Panc1 (cell line): ENCODE results near the gene RHBDL3. TPM values are rescaled to one million over a fixed set of nuclear protein-coding genes. Genes with fewer than 3 reads are reported as not detected.

Experiments
- ATAC-seq: fragments of 200-7000 bp; cut with Tn5 transposase; 2 replicates; pipeline ENCODE4 v1.9.1; 2020; ENCODE audit warnings: mild to moderate bottlenecking, moderate library complexity
- BruUV-seq: library from RNA; stranded (reverse); fragments of 400-500 nt; replicated peaks from 2 replicates; lab custom pipeline; 2021; lab: Mats Ljungman, UMichigan
- CTCF ChIA-PET: fragments of 300-600 bp; sonication (Branson Sonifier 250); formaldehyde crosslinking; loops from one replicate; lab custom pipeline; 2022; ENCODE audit warnings: antibody characterized with exemption; lab: Charles Lee
- POLR2A ChIA-PET: fragments of 300-600 bp; sonication (Branson Sonifier 250); formaldehyde crosslinking; loops from one replicate; lab custom pipeline; 2022; ENCODE audit warnings: antibody characterized with exemption; lab: Charles Lee
- DNase-seq: peaks from one replicate; pipeline ENCODE4 v3.0.0-alpha.2; 2010; ENCODE audit warnings: low read depth, low spot score
- H3K27ac ChIP-seq: 2 replicates; pipeline ENCODE4 v1.5.1; 2011; ENCODE audit warnings: mild to moderate bottlenecking, low read length, inconsistent platforms
- H3K27me3 ChIP-seq: fragments of 200-500 bp; sonication (Bioruptor generic); 2 replicates; pipeline ENCODE4 v1.6.0; 2014; ENCODE audit warnings: low read length, inconsistent platforms; ENCODE audit not compliant: control insufficient read depth, insufficient read depth
- H3K36me3 ChIP-seq: fragments of 200-500 bp; sonication (Bioruptor generic); 2 replicates; pipeline ENCODE4 v1.5.1; 2014; ENCODE audit warnings: inconsistent platforms, mild to moderate bottlenecking, low read length, moderate library complexity; ENCODE audit not compliant: control insufficient read depth, insufficient read depth
- H3K4me1 ChIP-seq: 2 replicates; pipeline ENCODE4 v1.5.1; 2011; ENCODE audit warnings: inconsistent platforms, mild to moderate bottlenecking, low read length, moderate library complexity; ENCODE audit not compliant: control insufficient read depth, insufficient read depth
- H3K4me3 ChIP-seq, 2 experiments: 2 replicates each; pipeline ENCODE4 v1.5.1; 2011 to 2012; ENCODE audit warnings: low read depth in 2 of 2, low read length in 2 of 2, mild to moderate bottlenecking in 2 of 2, inconsistent platforms in 1 of 2, moderate library complexity in 1 of 2
- H3K9me3 ChIP-seq: fragments of 200-500 bp; sonication (Bioruptor generic); 2 replicates; pipeline ENCODE4 v1.5.1; 2014; ENCODE audit warnings: low read depth, mild to moderate bottlenecking, inconsistent platforms, low read length, moderate library complexity; ENCODE audit not compliant: control insufficient read depth, insufficient read depth
- CTCF ChIP-seq: fragments of 450-650 bp; IDR thresholded peaks from 2 replicates; pipeline ENCODE4 v1.5.1; 2017; ENCODE audit warnings: mild to moderate bottlenecking
- POLR2AphosphoS5 ChIP-seq: IDR thresholded peaks from 2 replicates; pipeline ENCODE4 v1.6.1; 2012; ENCODE audit warnings: mild to moderate bottlenecking, low read depth, low read length, moderate library complexity
- REST ChIP-seq, 2 experiments: IDR thresholded peaks; 2 replicates each; pipeline ENCODE4 v1.6.1; 2011 to 2012; ENCODE audit warnings: low read depth in 2 of 2, control low read depth in 1 of 2, low read length in 1 of 2, mild to moderate bottlenecking in 1 of 2, moderate library complexity in 1 of 2; ENCODE audit not compliant: insufficient read depth in 1 of 2
- SIN3A ChIP-seq: IDR thresholded peaks from 2 replicates; pipeline ENCODE4 v1.6.1; 2012; ENCODE audit warnings: low read depth, mild to moderate bottlenecking, low read length, moderate library complexity, borderline replicate concordance; ENCODE audit not compliant: insufficient read depth
- TCF7L2 ChIP-seq: IDR thresholded peaks from 2 replicates; pipeline ENCODE4 v1.6.1; 2011; ENCODE audit warnings: mild to moderate bottlenecking, low read depth, low read length, inconsistent platforms
- in situ Hi-C: cut with HindIII; loops from 2 replicates; pipeline ENCODE4 v1.10.0; 2016; ENCODE audit warnings: low sequenced_read_pairs, low pct_unique_long_range_greater_than_20kb
- intact Hi-C: fragments of 100-400 bp; cut with micrococcal nuclease; formaldehyde crosslinking; loops from one replicate; pipeline ENCODE4 v1.10.0; 2022; ENCODE audit not compliant: unreplicated experiment
- total RNA-seq: library from RNA; stranded (reverse); gene quantifications from one replicate; pipeline ENCODE4 v1.2.1, GENCODE V29; 2021; ENCODE audit not compliant: unreplicated experiment

The RHBDL3 gene
- total RNA-seq, 1 experiment from 2014 or later = 3.2 TPM

- intact Hi-C loops (no loop called here), in situ Hi-C loops (no loop called here)
- no peaks in the 10 kb centered on the region for H3K27me3 ChIP-seq
- no peak overlapping the region for H3K27ac ChIP-seq
- no peaks in the 10 kb centered on the region for H3K9me3 ChIP-seq
- 0 out of 2 replicates have a peak, but pooled peaks cover 4% of the 10 kb centered on the region for H3K4me1 ChIP-seq
- POLR2A ChIA-PET = interaction anchor here (0.5 kb wide), 1 partner anchor 52 kb away, joined by 11 read pairs; no protein-coding TSS in a partner anchor
- TF ChIP-seq POLR2AphosphoS5 (no peak), REST (IDR thresholded peaks at IDR 0.05; ENCODE audit: insufficient read depth in 1 of 2, low read depth in 2 of 2, low read length in 1 of 2) (no peak), SIN3A (no peak), TCF7L2 (no peak), CTCF (no peak)
- H3K4me3 ChIP-seq = no peak overlapping the region
- no peaks in the 10 kb centered on the region for H3K36me3 ChIP-seq
- no peak for DNase-seq
- CTCF ChIA-PET = interaction anchor here (0.6 kb wide), 3 partner anchors 44 to 479 kb away, joined by 7 to 14 read pairs (median 11); no protein-coding TSS in a partner anchor
- no TSS peak for BruUV-seq
- ATAC-seq = peak; percentile 63; the same call in 1 of the 2 replicates
Observed at GRCh38 chr17:32311028-32311536, 45.5 kb downstream of the RHBDL3 start.

GRCh38 chr17:32314636-32315035 is 49.0 kb downstream of the RHBDL3 start:
- H3K36me3 ChIP-seq = no peaks in the 10 kb centered on the region
- POLR2A ChIA-PET = no interaction called here
- no peak overlapping the region for H3K4me3 ChIP-seq
- no peak for TF ChIP-seq REST (IDR thresholded peaks at IDR 0.05; ENCODE audit: insufficient read depth in 1 of 2, low read depth in 2 of 2, low read length in 1 of 2)
- TF ChIP-seq POLR2AphosphoS5 = no peak
- no peak for TF ChIP-seq TCF7L2
- no peak for TF ChIP-seq SIN3A
- DNase-seq (no peak), ATAC-seq (no peak)
- intact Hi-C loops = no loop called here
- BruUV-seq = no TSS peak
- H3K27me3 ChIP-seq = no peaks in the 10 kb centered on the region
- no peaks in the 10 kb centered on the region for H3K9me3 ChIP-seq
- in situ Hi-C loops = no loop called here
- H3K4me1 ChIP-seq = 0 out of 2 replicates have a peak, but pooled peaks cover 4% of the 10 kb centered on the region
- CTCF ChIA-PET = no interaction called here
- no peak overlapping the region for H3K27ac ChIP-seq
